ENCODE results near the gene MYBBP1A. TPM values are rescaled to one million over a fixed set of nuclear protein-coding genes. Genes with fewer than 3 reads are reported as not detected.

Gene MYBBP1A
- total and polyA plus RNA-seq, 2 experiments from 2014 or later = 42.4 to 56.4 TPM

GRCh38 chr17:4544951-4545216, 10.3 kb downstream of the MYBBP1A start:
- Histone ChIP-seq H3K27me3 (replicated peaks; ENCODE audit: insufficient read depth) (no peaks in the 10 kb centered on the region), H3K27ac (no peak overlapping the region), H3K9me3 (ENCODE audit: low read depth) (no peaks in the 10 kb centered on the region), H3K4me3 (no peak overlapping the region), H3K79me2 (ENCODE audit: insufficient read depth) (no peaks in the 10 kb centered on the region), H3K4me2 (ENCODE audit: unreplicated experiment) (no peak overlapping the region), H3K9me2 (ENCODE audit: insufficient read depth) (no peaks in the 10 kb centered on the region), H3K36me3 (ENCODE audit: low read depth) (peaks cover 2% of the 10 kb centered on the region; the same call in 1 of the 2 replicates), H3K4me1 (ENCODE audit: insufficient read depth) (no peaks in the 10 kb centered on the region), H3K9ac (no peak overlapping the region), H4K20me1 (ENCODE audit: insufficient read depth) (no peaks in the 10 kb centered on the region), H3F3A (ENCODE audit: insufficient read depth) (no peaks in the 10 kb centered on the region), H2AFZ (no peak overlapping the region)
- in situ Hi-C loops (cut with MboI) = no loop called here
- 88 to 93% methylated on average over 6 to 18 of the region's 18 CpGs for WGBS, 2 experiments (ENCODE audit: low coverage in 1 of 2, low lambda C conversion rate in 2 of 2, missing lambda C conversion rate in 2 of 2)
- DNase-seq = no peak
- TF ChIP-seq EZH2 (IDR thresholded peaks at IDR 0.05; ENCODE audit: insufficient read depth, poor library complexity, severe bottlenecking) = no peak
- TF ChIP-seq EZH2phosphoT487 (IDR thresholded peaks at IDR 0.05; ENCODE audit: insufficient read depth, low read depth) = no peak

DNA sequence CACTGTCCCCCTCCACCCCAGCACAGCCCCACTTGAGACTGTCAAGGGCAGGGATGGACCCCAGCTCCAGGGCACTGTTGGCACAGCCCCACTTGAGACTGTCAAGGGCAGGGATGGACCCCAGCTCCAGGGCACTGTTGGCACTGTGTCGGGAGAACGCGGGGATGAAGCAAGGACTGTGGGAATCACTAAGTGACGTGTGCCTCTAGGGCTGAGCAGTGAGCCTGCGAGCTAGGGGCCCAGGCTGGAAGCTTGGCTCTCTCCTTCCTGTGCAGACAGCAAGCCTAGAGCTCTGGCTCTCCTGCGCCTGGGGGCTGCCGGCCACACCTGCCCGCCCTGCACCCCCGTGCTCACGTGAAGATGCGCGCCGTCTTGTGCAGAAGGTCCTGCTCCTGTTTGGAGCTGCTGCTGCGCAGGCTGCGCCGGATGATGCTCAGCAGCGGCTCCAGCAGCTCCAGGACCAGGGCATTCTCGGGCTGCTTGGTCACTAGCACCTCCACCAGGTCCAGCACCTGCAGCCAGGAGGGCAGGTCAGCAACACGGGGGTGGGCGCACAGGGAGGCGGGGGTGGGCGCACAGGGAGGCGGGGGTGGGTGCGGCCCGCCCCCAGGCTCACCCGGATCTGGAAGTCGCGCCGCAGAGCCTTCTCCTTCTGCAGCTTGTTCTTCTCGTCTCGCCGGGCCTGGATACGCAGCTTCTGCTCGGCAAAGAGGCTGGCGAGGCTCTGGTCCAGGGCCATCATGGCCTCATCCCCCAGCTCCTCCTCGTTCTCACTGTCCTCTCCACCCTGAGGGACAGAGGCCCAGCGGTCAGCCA, 10.8 kb downstream of the MYBBP1A start:
- WGBS, 2 experiments (ENCODE audit: low coverage in 1 of 2, low lambda C conversion rate in 2 of 2, missing lambda C conversion rate in 2 of 2) = 91 to 94% methylated on average over 31 to 37 of the region's 37 CpGs
- H3K27ac ChIP-seq = no peak overlapping the region
- TF ChIP-seq EZH2 (IDR thresholded peaks at IDR 0.05; ENCODE audit: insufficient read depth, poor library complexity, severe bottlenecking) (no peak), EZH2phosphoT487 (IDR thresholded peaks at IDR 0.05; ENCODE audit: insufficient read depth, low read depth) (no peak)
- H3K79me2 ChIP-seq (ENCODE audit: insufficient read depth) = no peaks in the 10 kb centered on the region
- no peak overlapping the region for H2AFZ ChIP-seq
- no peaks in the 10 kb centered on the region for H3K27me3 ChIP-seq (replicated peaks; ENCODE audit: insufficient read depth)
- H3K4me1 ChIP-seq (ENCODE audit: insufficient read depth) = no peaks in the 10 kb centered on the region
- no peaks in the 10 kb centered on the region for H4K20me1 ChIP-seq (ENCODE audit: insufficient read depth)
- no peak overlapping the region for H3K4me3 ChIP-seq
- H3K4me2 ChIP-seq (ENCODE audit: unreplicated experiment) = no peak overlapping the region
- no peak for DNase-seq
- H3K36me3 ChIP-seq (ENCODE audit: low read depth) = no peaks in the 10 kb centered on the region; the same call in 1 of the 2 replicates
- no peak overlapping the region for H3K9ac ChIP-seq
- in situ Hi-C loops (cut with MboI) = no loop called here
- H3K9me3 ChIP-seq (ENCODE audit: low read depth) = no peaks in the 10 kb centered on the region
- H3F3A ChIP-seq (ENCODE audit: insufficient read depth) = no peaks in the 10 kb centered on the region
- H3K9me2 ChIP-seq (ENCODE audit: insufficient read depth) = no peaks in the 10 kb centered on the region

DNA sequence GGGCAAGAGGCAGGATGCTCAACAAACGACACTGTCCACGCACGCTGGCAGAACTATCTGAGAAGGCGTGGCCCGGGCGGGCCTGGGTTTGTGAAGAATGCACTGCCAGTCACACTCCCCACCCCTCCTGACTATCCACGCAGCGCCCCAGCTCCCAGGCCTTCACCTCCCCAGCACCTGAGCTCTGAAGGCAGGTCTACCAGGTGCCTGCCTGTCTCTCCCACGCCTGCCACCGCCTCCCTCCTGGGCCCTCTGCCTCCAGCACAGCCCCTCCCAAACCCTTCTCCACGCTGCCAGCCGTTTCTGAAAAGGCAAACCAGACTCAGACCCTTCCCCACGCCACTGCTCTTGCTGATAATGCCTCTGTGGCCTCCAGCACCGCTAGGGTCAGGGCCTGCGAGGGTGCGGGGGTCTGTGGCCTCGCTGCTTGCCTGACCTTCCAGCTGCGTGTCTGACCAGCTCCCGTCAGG, 11.6 kb downstream of the MYBBP1A start:
- in situ Hi-C loops (cut with MboI) = no loop called here
- 85 to 91% methylated on average over 18 to 19 of the region's 19 CpGs for WGBS, 2 experiments (ENCODE audit: low coverage in 1 of 2, low lambda C conversion rate in 2 of 2, missing lambda C conversion rate in 2 of 2)
- H3K36me3 ChIP-seq (ENCODE audit: low read depth) = no peaks in the 10 kb centered on the region; the same call in 1 of the 2 replicates

GRCh38 chr17:4542726-4543191, 12.4 kb downstream of the MYBBP1A start:
- Histone ChIP-seq H3K4me2 (ENCODE audit: unreplicated experiment) (no peak overlapping the region), H3F3A (ENCODE audit: insufficient read depth) (no peaks in the 10 kb centered on the region), H3K27me3 (replicated peaks; ENCODE audit: insufficient read depth) (no peaks in the 10 kb centered on the region), H3K4me3 (no peak overlapping the region), H2AFZ (no peak overlapping the region), H3K79me2 (ENCODE audit: insufficient read depth) (no peaks in the 10 kb centered on the region), H4K20me1 (ENCODE audit: insufficient read depth) (no peaks in the 10 kb centered on the region), H3K36me3 (ENCODE audit: low read depth) (no peaks in the 10 kb centered on the region; the same call in 1 of the 2 replicates), H3K9me2 (ENCODE audit: insufficient read depth) (no peaks in the 10 kb centered on the region), H3K27ac (no peak overlapping the region), H3K9me3 (ENCODE audit: low read depth) (no peaks in the 10 kb centered on the region), H3K9ac (no peak overlapping the region), H3K4me1 (ENCODE audit: insufficient read depth) (no peaks in the 10 kb centered on the region)
- WGBS, 2 experiments (ENCODE audit: low coverage in 1 of 2, low lambda C conversion rate in 2 of 2, missing lambda C conversion rate in 2 of 2) = 94 to 95% methylated on average over 10 to 17 of the region's 19 CpGs
- in situ Hi-C loops (cut with MboI) = no loop called here
- DNase-seq = no peak
- no peak for TF ChIP-seq EZH2phosphoT487 (IDR thresholded peaks at IDR 0.05; ENCODE audit: insufficient read depth, low read depth)
- no peak for TF ChIP-seq EZH2 (IDR thresholded peaks at IDR 0.05; ENCODE audit: insufficient read depth, poor library complexity, severe bottlenecking)

More for the DNA sequence above, 11.6 kb downstream of the MYBBP1A start:
- H3K9me3 ChIP-seq (ENCODE audit: low read depth) = no peaks in the 10 kb centered on the region
- H3K4me3 ChIP-seq = no peak overlapping the region
- no peaks in the 10 kb centered on the region for H4K20me1 ChIP-seq (ENCODE audit: insufficient read depth)
- no peaks in the 10 kb centered on the region for H3F3A ChIP-seq (ENCODE audit: insufficient read depth)
- no peaks in the 10 kb centered on the region for H3K79me2 ChIP-seq (ENCODE audit: insufficient read depth)
- no peak overlapping the region for H3K4me2 ChIP-seq (ENCODE audit: unreplicated experiment)
- H3K27me3 ChIP-seq (replicated peaks; ENCODE audit: insufficient read depth) = no peaks in the 10 kb centered on the region
- TF ChIP-seq EZH2phosphoT487 (IDR thresholded peaks at IDR 0.05; ENCODE audit: insufficient read depth, low read depth) = no peak
- no peak for TF ChIP-seq EZH2 (IDR thresholded peaks at IDR 0.05; ENCODE audit: insufficient read depth, poor library complexity, severe bottlenecking)
- H2AFZ ChIP-seq = no peak overlapping the region
- no peaks in the 10 kb centered on the region for H3K9me2 ChIP-seq (ENCODE audit: insufficient read depth)
- no peaks in the 10 kb centered on the region for H3K4me1 ChIP-seq (ENCODE audit: insufficient read depth)
- no peak overlapping the region for H3K27ac ChIP-seq
- no peak for DNase-seq
- no peak overlapping the region for H3K9ac ChIP-seq

All from GM23248 (cell line).